Measurements from ENCODE around the gene MAFG. TPM values are rescaled to one million over a fixed set of nuclear protein-coding genes. Genes with fewer than 3 reads are reported as not detected.

The MAFG gene
- total and polyA plus RNA-seq, 2 of the 13 experiments (the other 11 are each of a cell fraction or from before 2014, with no cell fraction given) = 14.5 to 20.0 TPM

GRCh38 chr17:81902653-81903414, 24.7 kb downstream of the MAFG start (continued):
- TF ChIP-seq, protein P1, sequence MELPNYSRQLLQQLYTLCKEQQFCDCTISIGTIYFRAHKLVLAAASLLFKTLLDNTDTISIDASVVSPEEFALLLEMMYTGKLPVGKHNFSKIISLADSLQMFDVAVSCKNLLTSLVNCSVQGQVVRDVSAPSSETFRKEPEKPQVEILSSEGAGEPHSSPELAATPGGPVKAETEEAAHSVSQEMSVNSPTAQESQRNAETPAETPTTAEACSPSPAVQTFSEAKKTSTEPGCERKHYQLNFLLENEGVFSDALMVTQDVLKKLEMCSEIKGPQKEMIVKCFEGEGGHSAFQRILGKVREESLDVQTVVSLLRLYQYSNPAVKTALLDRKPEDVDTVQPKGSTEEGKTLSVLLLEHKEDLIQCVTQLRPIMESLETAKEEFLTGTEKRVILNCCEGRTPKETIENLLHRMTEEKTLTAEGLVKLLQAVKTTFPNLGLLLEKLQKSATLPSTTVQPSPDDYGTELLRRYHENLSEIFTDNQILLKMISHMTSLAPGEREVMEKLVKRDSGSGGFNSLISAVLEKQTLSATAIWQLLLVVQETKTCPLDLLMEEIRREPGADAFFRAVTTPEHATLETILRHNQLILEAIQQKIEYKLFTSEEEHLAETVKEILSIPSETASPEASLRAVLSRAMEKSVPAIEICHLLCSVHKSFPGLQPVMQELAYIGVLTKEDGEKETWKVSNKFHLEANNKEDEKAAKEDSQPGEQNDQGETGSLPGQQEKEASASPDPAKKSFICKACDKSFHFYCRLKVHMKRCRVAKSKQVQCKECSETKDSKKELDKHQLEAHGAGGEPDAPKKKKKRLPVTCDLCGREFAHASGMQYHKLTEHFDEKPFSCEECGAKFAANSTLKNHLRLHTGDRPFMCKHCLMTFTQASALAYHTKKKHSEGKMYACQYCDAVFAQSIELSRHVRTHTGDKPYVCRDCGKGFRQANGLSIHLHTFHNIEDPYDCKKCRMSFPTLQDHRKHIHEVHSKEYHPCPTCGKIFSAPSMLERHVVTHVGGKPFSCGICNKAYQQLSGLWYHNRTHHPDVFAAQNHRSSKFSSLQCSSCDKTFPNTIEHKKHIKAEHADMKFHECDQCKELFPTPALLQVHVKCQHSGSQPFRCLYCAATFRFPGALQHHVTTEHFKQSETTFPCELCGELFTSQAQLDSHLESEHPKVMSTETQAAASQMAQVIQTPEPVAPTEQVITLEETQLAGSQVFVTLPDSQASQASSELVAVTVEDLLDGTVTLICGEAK (IDR thresholded peaks at IDR 0.05) = no peak
- TF ChIP-seq, protein P1 (CRISPR knock-in tag; IDR thresholded peaks at IDR 0.05) = no peak
- TF ChIP-seq GLI4 (CRISPR knock-in tag; IDR thresholded peaks at IDR 0.05; ENCODE audit: borderline replicate concordance) (no peak), DZIP1 (CRISPR knock-in tag; IDR thresholded peaks at IDR 0.05) (no peak), CEBPG (CRISPR knock-in tag; IDR thresholded peaks at IDR 0.05) (no peak), NRL (CRISPR knock-in tag; IDR thresholded peaks at IDR 0.05; ENCODE audit: borderline replicate concordance) (0 out of 2 replicates have a peak, but pooled peaks have one; percentile 38), STAT5B (CRISPR knock-in tag; IDR thresholded peaks at IDR 0.05) (no peak), RFXANK (CRISPR knock-in tag; IDR thresholded peaks at IDR 0.05) (0 out of 2 replicates have a peak, but pooled peaks have one; percentile 39), ERF (CRISPR knock-in tag; IDR thresholded peaks at IDR 0.05) (0 out of 2 replicates have a peak, but pooled peaks have one; percentile 6)
- TF ChIP-seq, protein P2, sequence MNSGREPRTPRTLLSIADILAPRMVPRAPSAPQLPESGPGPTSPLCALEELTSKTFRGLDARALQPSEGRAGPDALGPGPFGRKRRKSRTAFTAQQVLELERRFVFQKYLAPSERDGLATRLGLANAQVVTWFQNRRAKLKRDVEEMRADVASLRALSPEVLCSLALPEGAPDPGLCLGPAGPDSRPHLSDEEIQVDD (CRISPR knock-in tag; IDR thresholded peaks at IDR 0.05; ENCODE audit: borderline replicate concordance) = no peak
- TF ChIP-seq, protein P3, sequence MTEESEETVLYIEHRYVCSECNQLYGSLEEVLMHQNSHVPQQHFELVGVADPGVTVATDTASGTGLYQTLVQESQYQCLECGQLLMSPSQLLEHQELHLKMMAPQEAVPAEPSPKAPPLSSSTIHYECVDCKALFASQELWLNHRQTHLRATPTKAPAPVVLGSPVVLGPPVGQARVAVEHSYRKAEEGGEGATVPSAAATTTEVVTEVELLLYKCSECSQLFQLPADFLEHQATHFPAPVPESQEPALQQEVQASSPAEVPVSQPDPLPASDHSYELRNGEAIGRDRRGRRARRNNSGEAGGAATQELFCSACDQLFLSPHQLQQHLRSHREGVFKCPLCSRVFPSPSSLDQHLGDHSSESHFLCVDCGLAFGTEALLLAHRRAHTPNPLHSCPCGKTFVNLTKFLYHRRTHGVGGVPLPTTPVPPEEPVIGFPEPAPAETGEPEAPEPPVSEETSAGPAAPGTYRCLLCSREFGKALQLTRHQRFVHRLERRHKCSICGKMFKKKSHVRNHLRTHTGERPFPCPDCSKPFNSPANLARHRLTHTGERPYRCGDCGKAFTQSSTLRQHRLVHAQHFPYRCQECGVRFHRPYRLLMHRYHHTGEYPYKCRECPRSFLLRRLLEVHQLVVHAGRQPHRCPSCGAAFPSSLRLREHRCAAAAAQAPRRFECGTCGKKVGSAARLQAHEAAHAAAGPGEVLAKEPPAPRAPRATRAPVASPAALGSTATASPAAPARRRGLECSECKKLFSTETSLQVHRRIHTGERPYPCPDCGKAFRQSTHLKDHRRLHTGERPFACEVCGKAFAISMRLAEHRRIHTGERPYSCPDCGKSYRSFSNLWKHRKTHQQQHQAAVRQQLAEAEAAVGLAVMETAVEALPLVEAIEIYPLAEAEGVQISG (CRISPR knock-in tag; IDR thresholded peaks at IDR 0.05) = peak; percentile 19
- TF ChIP-seq, protein P4, sequence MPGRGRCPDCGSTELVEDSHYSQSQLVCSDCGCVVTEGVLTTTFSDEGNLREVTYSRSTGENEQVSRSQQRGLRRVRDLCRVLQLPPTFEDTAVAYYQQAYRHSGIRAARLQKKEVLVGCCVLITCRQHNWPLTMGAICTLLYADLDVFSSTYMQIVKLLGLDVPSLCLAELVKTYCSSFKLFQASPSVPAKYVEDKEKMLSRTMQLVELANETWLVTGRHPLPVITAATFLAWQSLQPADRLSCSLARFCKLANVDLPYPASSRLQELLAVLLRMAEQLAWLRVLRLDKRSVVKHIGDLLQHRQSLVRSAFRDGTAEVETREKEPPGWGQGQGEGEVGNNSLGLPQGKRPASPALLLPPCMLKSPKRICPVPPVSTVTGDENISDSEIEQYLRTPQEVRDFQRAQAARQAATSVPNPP (CRISPR knock-in tag; IDR thresholded peaks at IDR 0.05) = no peak

Data from HepG2 (cell line).